ENCODE measurements around the gene CLCN3. TPM values are rescaled to one million over a fixed set of nuclear protein-coding genes. Genes with fewer than 3 reads are reported as not detected.
"Not testable (repeated sequence)": the region's sequence is repeated elsewhere in the genome, so short reads cannot be mapped to it uniquely, and the experiment has no call there.

The CLCN3 gene
- total RNA-seq, result 100 to 1,000 TPM in 1 of 2 donors, 10 to 100 TPM in 1; 66.6 to 147 TPM
- 100 to 1,000 TPM in 1 of 2 donors, 10 to 100 TPM in 1; 90.7 to 118 TPM for polyA plus RNA-seq (ENCODE audit: insufficient read length in 2 of 2)
- long read RNA-seq, donor 1, full-length matches to known transcripts, result 21 of 78 reads
- long read RNA-seq, donor 1, partial matches to known transcripts, result 57 of 78 reads
- long read RNA-seq, donor 1, other reads (novel, unspliced or antisense), result 0 of 78 reads
- long read RNA-seq, donor 2, full-length matches to known transcripts, result 4 of 4 reads
- long read RNA-seq, donor 2, partial matches to known transcripts, result 0 of 4 reads
- long read RNA-seq, donor 2, other reads (novel, unspliced or antisense), result 0 of 4 reads
- long read RNA-seq, donor 3, full-length matches to known transcripts, result 9 of 31 reads
- long read RNA-seq, donor 3, partial matches to known transcripts, result 22 of 31 reads
- long read RNA-seq, donor 3, other reads (novel, unspliced or antisense), result 0 of 31 reads
- long read RNA-seq, donor 4, full-length matches to known transcripts, result 3 of 12 reads
- long read RNA-seq, donor 4, partial matches to known transcripts, result 9 of 12 reads
- long read RNA-seq, donor 4, other reads (novel, unspliced or antisense), result 0 of 12 reads

- H3K9me3 ChIP-seq (ENCODE audit: control insufficient read depth, insufficient read depth, low read length), result no peaks in the 10 kb centered on the region
- no peaks in the 10 kb centered on the region for H3K4me1 ChIP-seq (ENCODE audit: control insufficient read depth, insufficient read depth, low read length)
- under 1% methylated on average over 58 of the region's 67 CpGs for WGBS (ENCODE audit: insufficient coverage)
- H3K27me3 ChIP-seq (ENCODE audit: control insufficient read depth, insufficient read depth, low read length), result no peaks in the 10 kb centered on the region
- peak within 1 kb of the TSS; percentile 98 for H3K27ac ChIP-seq (ENCODE audit: low read depth, low read length)
- DNase-seq (ENCODE audit: low read depth in 4 of 6, low spot score in 6 of 6), result peak; percentile 94 to 100 (median 97)
- no peaks in the 10 kb centered on the region for H3K36me3 ChIP-seq (ENCODE audit: control insufficient read depth, insufficient read depth, low read length)
- H3K4me3 ChIP-seq (ENCODE audit: low read depth, low read length), result peak within 1 kb of the TSS; percentile 92
These were observed at the start of gene CLCN3 for GRCh38 chr4:169619958-169620879. Gene CLCN3, plus strand, starts transcription at chr4:169620578. Its CDS starts 15,351 bp downstream, at chr4:169635929.

DNA sequence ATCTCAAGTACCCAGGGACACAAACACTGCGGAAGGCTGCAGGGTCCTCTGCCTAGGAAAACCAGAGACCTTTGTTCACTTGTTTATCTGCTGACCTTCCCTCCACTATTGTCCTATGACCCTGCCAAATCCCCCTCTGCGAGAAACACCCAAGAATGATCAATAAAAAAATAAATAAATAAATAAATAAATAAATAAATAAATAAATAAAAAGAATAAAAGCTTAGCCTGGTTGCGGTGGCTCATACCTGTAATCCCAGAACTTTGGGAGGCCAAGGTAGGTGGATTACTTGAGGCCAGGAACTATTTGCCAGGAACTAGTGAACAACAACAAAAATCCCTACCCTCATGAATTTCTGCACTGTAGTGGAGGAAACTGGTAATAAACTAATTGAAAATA is 49.4 kb upstream of the CLCN3 start:
- H3K9me3 ChIP-seq (ENCODE audit: control insufficient read depth, insufficient read depth, low read length); H3K27ac ChIP-seq (ENCODE audit: low read depth, low read length); DNase-seq (ENCODE audit: low read depth in 4 of 6, low spot score in 6 of 6); H3K4me3 ChIP-seq (ENCODE audit: low read depth, low read length); H3K4me1 ChIP-seq (ENCODE audit: control insufficient read depth, insufficient read depth, low read length); H3K27me3 ChIP-seq (ENCODE audit: control insufficient read depth, insufficient read depth, low read length): not testable (repeated sequence)
- peaks cover 16% of the 10 kb centered on the region for H3K36me3 ChIP-seq (ENCODE audit: control insufficient read depth, insufficient read depth, low read length)
- WGBS (ENCODE audit: insufficient coverage), result no CpG with 5 or more reads among the region's 3 CpGs

DNA sequence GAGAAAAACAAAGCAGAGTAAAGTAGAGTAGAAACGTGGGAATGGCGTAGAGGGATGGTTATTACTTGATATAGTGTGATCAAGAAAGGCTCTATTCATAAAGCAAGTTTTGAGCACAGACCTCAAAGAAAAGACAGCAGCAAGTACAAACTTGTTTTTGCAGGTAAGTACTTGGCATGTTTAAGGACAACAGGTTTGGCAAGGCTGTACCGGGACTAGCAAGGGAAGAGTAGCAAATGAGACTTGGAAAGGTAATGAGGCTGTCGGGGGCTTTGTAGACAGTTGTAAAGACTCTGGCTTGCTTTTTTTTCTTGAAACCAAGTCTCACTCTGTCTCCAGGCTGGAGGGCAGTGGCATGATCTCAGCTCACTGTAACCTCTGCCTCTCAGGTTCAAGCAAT is 48.9 kb upstream of the CLCN3 start:
- H3K27ac ChIP-seq (ENCODE audit: low read depth, low read length), result no peak overlapping the region
- H3K4me3 ChIP-seq (ENCODE audit: low read depth, low read length), result no peak overlapping the region
- H3K36me3 ChIP-seq (ENCODE audit: control insufficient read depth, insufficient read depth, low read length), result peaks cover 17% of the 10 kb centered on the region
- H3K4me1 ChIP-seq (ENCODE audit: control insufficient read depth, insufficient read depth, low read length), result no peaks in the 10 kb centered on the region
- 92% methylated on average over 3 of the region's 4 CpGs for WGBS (ENCODE audit: insufficient coverage)
- no peaks in the 10 kb centered on the region for H3K9me3 ChIP-seq (ENCODE audit: control insufficient read depth, insufficient read depth, low read length)
- no peaks in the 10 kb centered on the region for H3K27me3 ChIP-seq (ENCODE audit: control insufficient read depth, insufficient read depth, low read length)
- no peak for DNase-seq (ENCODE audit: low read depth in 4 of 6, low spot score in 6 of 6)

- no peak for DNase-seq (ENCODE audit: low read depth in 4 of 6, low spot score in 6 of 6)
- H3K36me3 ChIP-seq (ENCODE audit: control insufficient read depth, insufficient read depth, low read length), result peaks cover 17% of the 10 kb centered on the region
These were observed 46.5 kb upstream of the CLCN3 start for GRCh38 chr4:169573889-169574288.

GRCh38 chr4:169582203-169582602 is 38.2 kb upstream of the CLCN3 start:
- 100% methylated on average over 1 of the region's 2 CpGs for WGBS (ENCODE audit: insufficient coverage)
- Histone ChIP-seq H3K9me3 (ENCODE audit: control insufficient read depth, insufficient read depth, low read length) (no peaks in the 10 kb centered on the region), H3K27ac (ENCODE audit: low read depth, low read length) (no peak overlapping the region), H3K4me1 (ENCODE audit: control insufficient read depth, insufficient read depth, low read length) (no peaks in the 10 kb centered on the region), H3K27me3 (ENCODE audit: control insufficient read depth, insufficient read depth, low read length) (no peaks in the 10 kb centered on the region), H3K4me3 (ENCODE audit: low read depth, low read length) (no peak overlapping the region), H3K36me3 (ENCODE audit: control insufficient read depth, insufficient read depth, low read length) (peaks cover 4% of the 10 kb centered on the region)
- no peak for DNase-seq (ENCODE audit: low read depth in 4 of 6, low spot score in 6 of 6)

More at GRCh38 chr4:169573889-169574288, 46.5 kb upstream of the CLCN3 start:
- Histone ChIP-seq H3K4me3 (ENCODE audit: low read depth, low read length) (no peak overlapping the region), H3K27ac (ENCODE audit: low read depth, low read length) (no peak overlapping the region), H3K27me3 (ENCODE audit: control insufficient read depth, insufficient read depth, low read length) (no peaks in the 10 kb centered on the region), H3K9me3 (ENCODE audit: control insufficient read depth, insufficient read depth, low read length) (no peaks in the 10 kb centered on the region), H3K4me1 (ENCODE audit: control insufficient read depth, insufficient read depth, low read length) (no peaks in the 10 kb centered on the region)
- WGBS (ENCODE audit: insufficient coverage), result 100% methylated on average over 1 of the region's 1 CpG

DNA sequence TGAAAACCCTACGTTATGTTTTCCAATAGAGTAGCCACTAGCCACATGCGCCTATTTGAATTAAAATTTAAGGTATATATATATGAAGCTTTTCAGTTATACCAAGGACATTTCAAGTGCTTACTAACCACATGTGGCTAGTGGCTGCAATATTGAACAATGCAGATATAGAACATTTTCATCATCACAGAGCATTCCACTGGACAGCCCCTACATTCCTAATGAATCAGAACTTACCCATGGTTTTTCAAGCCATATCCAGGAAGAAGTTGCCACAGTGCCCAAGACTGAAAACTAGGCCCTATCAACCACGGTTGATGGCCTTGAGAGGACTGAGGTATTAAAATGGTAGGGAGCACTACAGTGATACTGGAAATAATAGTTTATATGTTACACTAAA is 37.7 kb upstream of the CLCN3 start:
- no peak overlapping the region for H3K4me3 ChIP-seq (ENCODE audit: low read depth, low read length)
- H3K27me3 ChIP-seq (ENCODE audit: control insufficient read depth, insufficient read depth, low read length), result no peaks in the 10 kb centered on the region
- H3K27ac ChIP-seq (ENCODE audit: low read depth, low read length), result peak overlapping the region; percentile 47
- DNase-seq (ENCODE audit: low read depth in 4 of 6, low spot score in 6 of 6), result no peak
- H3K4me1 ChIP-seq (ENCODE audit: control insufficient read depth, insufficient read depth, low read length), result no peaks in the 10 kb centered on the region
- H3K36me3 ChIP-seq (ENCODE audit: control insufficient read depth, insufficient read depth, low read length), result peaks cover 4% of the 10 kb centered on the region
- H3K9me3 ChIP-seq (ENCODE audit: control insufficient read depth, insufficient read depth, low read length), result no peaks in the 10 kb centered on the region
- WGBS (ENCODE audit: insufficient coverage), result no CpG with 5 or more reads among the region's 3 CpGs

DNA sequence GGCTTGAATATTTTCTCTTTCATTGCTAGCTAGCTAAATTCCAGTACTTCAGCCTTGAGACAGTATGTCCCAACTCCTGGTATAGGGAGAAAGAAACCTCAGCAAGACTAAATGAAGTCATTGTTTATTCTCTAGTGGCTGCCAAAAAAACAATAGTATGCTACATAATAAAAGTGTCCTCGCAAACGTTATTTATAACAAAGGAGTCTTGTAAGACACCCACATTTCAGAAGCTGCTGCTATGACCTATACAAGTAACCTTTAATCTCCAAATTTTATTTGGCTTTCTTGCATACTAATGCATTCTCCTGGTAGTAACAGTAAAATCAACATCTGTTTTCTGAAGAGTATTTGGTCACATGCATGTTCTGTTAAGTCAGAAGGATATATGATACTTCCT is 36.8 kb upstream of the CLCN3 start:
- Histone ChIP-seq H3K36me3 (ENCODE audit: control insufficient read depth, insufficient read depth, low read length) (peaks cover 4% of the 10 kb centered on the region), H3K4me1 (ENCODE audit: control insufficient read depth, insufficient read depth, low read length) (no peaks in the 10 kb centered on the region), H3K9me3 (ENCODE audit: control insufficient read depth, insufficient read depth, low read length) (no peaks in the 10 kb centered on the region), H3K27me3 (ENCODE audit: control insufficient read depth, insufficient read depth, low read length) (no peaks in the 10 kb centered on the region), H3K27ac (ENCODE audit: low read depth, low read length) (peak overlapping the region; percentile 6), H3K4me3 (ENCODE audit: low read depth, low read length) (no peak overlapping the region)
- no CpG with 5 or more reads among the region's 2 CpGs for WGBS (ENCODE audit: insufficient coverage)
- peak in 1 of 6 donors; percentile 20 for DNase-seq (ENCODE audit: low read depth in 4 of 6, low spot score in 6 of 6)

DNA sequence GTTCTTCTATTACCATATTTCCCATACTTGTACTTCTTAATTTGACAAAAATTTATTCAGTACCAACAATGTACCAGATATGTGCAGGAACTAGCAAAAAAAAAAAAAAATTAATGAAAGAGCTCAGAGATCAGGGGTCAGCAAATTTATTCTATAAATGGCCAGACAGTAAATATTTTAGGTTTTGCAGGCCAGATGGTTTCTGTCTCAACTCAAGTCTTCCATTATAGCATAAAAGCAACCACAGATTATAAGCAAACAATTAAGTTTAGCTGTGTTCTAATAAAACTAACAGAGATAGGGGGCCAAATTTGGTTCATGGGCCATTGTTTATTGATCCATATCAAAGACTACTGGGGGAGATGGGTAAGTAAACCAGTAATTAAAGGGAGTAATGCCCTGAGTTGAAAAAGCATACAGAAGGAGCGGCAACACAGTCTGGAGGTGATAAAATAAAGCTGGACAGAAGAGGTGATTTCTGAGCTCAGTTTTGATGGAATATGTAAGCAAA is 27.3 kb upstream of the CLCN3 start:
- WGBS (ENCODE audit: insufficient coverage), result no CpG with 5 or more reads among the region's 1 CpG
- no peak overlapping the region for H3K27ac ChIP-seq (ENCODE audit: low read depth, low read length)
- H3K4me3 ChIP-seq (ENCODE audit: low read depth, low read length), result no peak overlapping the region
- DNase-seq (ENCODE audit: low read depth in 4 of 6, low spot score in 6 of 6), result no peak
- no peaks in the 10 kb centered on the region for H3K27me3 ChIP-seq (ENCODE audit: control insufficient read depth, insufficient read depth, low read length)
- H3K36me3 ChIP-seq (ENCODE audit: control insufficient read depth, insufficient read depth, low read length), result peaks cover 10% of the 10 kb centered on the region
- H3K4me1 ChIP-seq (ENCODE audit: control insufficient read depth, insufficient read depth, low read length), result no peaks in the 10 kb centered on the region
- H3K9me3 ChIP-seq (ENCODE audit: control insufficient read depth, insufficient read depth, low read length), result no peaks in the 10 kb centered on the region

GRCh38 chr4:169594560-169595195 is 25.7 kb upstream of the CLCN3 start:
- peaks cover 10% of the 10 kb centered on the region for H3K36me3 ChIP-seq (ENCODE audit: control insufficient read depth, insufficient read depth, low read length)
- no peaks in the 10 kb centered on the region for H3K4me1 ChIP-seq (ENCODE audit: control insufficient read depth, insufficient read depth, low read length)
- no peaks in the 10 kb centered on the region for H3K27me3 ChIP-seq (ENCODE audit: control insufficient read depth, insufficient read depth, low read length)
- no peak overlapping the region for H3K27ac ChIP-seq (ENCODE audit: low read depth, low read length)
- H3K4me3 ChIP-seq (ENCODE audit: low read depth, low read length), result no peak overlapping the region
- no peaks in the 10 kb centered on the region for H3K9me3 ChIP-seq (ENCODE audit: control insufficient read depth, insufficient read depth, low read length)
- no peak for DNase-seq (ENCODE audit: low read depth in 4 of 6, low spot score in 6 of 6)
